ENCODE measurements around the gene OPHN1. TPM values are rescaled to one million over a fixed set of nuclear protein-coding genes. Genes with fewer than 3 reads are reported as not detected.
A peak's percentile ranks its signal among the peaks of the same experiment; 100 is the strongest.

OPHN1 gene
- total RNA-seq, 1 experiment from 2014 or later, result 4.0 TPM

DNA sequence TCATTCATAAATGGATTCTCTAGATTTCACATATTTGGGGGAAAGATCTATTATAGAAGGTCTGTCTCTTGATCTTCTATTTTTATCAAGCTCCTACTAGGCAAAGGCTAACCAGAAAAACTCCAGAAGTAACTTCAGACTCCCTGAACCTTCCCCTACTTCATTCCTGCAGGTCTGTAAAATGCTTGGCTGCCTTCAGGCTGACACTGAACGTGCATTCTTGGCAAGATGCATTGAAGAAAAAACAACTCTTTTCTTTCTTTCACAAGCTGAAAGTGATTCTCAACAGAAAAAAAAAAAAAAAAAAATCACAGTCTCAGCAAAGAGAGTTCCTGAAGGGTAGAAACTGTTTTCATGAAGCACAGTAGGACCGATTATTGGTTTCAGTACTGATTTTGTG, 12.7 kb downstream of the OPHN1 start:
- H3K4me1 Mint-ChIP-seq (ENCODE audit: insufficient read depth, unreplicated experiment), result no peaks in the 10 kb centered on the region
- H3K36me3 Mint-ChIP-seq (ENCODE audit: insufficient read depth, unreplicated experiment), result peaks cover 6% of the 10 kb centered on the region
- BruUV-seq (replicated peaks), result no TSS peak
- H3K27me3 Mint-ChIP-seq (ENCODE audit: insufficient read depth, unreplicated experiment), result peaks cover 59% of the 10 kb centered on the region
- no peak for DNase-seq (ENCODE audit: unreplicated experiment)
- TF ChIP-seq, protein P1, sequence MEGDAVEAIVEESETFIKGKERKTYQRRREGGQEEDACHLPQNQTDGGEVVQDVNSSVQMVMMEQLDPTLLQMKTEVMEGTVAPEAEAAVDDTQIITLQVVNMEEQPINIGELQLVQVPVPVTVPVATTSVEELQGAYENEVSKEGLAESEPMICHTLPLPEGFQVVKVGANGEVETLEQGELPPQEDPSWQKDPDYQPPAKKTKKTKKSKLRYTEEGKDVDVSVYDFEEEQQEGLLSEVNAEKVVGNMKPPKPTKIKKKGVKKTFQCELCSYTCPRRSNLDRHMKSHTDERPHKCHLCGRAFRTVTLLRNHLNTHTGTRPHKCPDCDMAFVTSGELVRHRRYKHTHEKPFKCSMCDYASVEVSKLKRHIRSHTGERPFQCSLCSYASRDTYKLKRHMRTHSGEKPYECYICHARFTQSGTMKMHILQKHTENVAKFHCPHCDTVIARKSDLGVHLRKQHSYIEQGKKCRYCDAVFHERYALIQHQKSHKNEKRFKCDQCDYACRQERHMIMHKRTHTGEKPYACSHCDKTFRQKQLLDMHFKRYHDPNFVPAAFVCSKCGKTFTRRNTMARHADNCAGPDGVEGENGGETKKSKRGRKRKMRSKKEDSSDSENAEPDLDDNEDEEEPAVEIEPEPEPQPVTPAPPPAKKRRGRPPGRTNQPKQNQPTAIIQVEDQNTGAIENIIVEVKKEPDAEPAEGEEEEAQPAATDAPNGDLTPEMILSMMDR (IDR thresholded peaks at IDR 0.05; ENCODE audit: unreplicated experiment), result no peak
- no peaks in the 10 kb centered on the region for H3K9me3 Mint-ChIP-seq (ENCODE audit: unreplicated experiment)
- intact Hi-C loops (cut with micrococcal nuclease), result no loop called here
- H3K4me3 Mint-ChIP-seq (ENCODE audit: unreplicated experiment), result no peak overlapping the region
- CTCF ChIA-PET, result interaction anchor here (0.6 kb wide), 1 partner anchor 150 kb away, joined by 3 read pairs; no protein-coding TSS in a partner anchor
- POLR2A ChIA-PET, result interaction anchor here (1.0 to 1.2 kb wide), 3 partner anchors 11 to 745 kb away, joined by 3 read pairs; partner anchors contain the start of genes OPHN1 and PJA1
- H3K27ac Mint-ChIP-seq (ENCODE audit: low read depth, unreplicated experiment), result no peak overlapping the region

DNA sequence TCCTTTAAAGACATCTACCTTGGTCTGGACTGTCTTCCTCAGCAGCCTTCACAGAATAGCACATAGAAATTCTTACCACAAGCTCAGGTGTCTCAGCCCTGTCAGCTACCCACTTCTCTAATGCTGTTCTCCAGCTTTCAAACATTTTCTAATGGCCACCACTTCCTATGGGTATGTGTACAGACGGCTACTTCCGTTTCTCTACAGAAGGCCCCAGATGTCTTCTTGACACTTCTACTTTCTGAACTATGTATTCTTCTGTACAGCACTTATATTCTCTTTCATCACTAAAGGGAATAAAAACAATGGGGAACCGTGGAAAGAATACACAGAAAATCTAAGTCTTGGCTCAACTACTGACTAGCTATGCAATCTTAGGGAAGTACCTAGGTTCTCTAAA, 13.3 kb downstream of the OPHN1 start:
- TF ChIP-seq, protein P1 (IDR thresholded peaks at IDR 0.05; ENCODE audit: unreplicated experiment), result no peak
- Mint-ChIP-seq H3K9me3 (ENCODE audit: unreplicated experiment) (no peaks in the 10 kb centered on the region), H3K27ac (ENCODE audit: low read depth, unreplicated experiment) (no peak overlapping the region), H3K4me1 (ENCODE audit: insufficient read depth, unreplicated experiment) (peaks cover 3% of the 10 kb centered on the region), H3K4me3 (ENCODE audit: unreplicated experiment) (no peak overlapping the region), H3K36me3 (ENCODE audit: insufficient read depth, unreplicated experiment) (peaks cover 6% of the 10 kb centered on the region), H3K27me3 (ENCODE audit: insufficient read depth, unreplicated experiment) (peaks cover 59% of the 10 kb centered on the region)
- ChIA-PET CTCF (interaction anchor here (0.5 to 0.6 kb wide), 3 partner anchors 42 to 834 kb away, joined by 3 read pairs; no protein-coding TSS in a partner anchor), POLR2A (interaction anchor here (1.0 to 1.2 kb wide), 3 partner anchors 12 to 746 kb away, joined by 3 read pairs; partner anchors contain the start of genes OPHN1 and PJA1)
- intact Hi-C loops (cut with micrococcal nuclease), result no loop called here
- DNase-seq (ENCODE audit: unreplicated experiment), result no peak
- no TSS peak for BruUV-seq (replicated peaks)

DNA sequence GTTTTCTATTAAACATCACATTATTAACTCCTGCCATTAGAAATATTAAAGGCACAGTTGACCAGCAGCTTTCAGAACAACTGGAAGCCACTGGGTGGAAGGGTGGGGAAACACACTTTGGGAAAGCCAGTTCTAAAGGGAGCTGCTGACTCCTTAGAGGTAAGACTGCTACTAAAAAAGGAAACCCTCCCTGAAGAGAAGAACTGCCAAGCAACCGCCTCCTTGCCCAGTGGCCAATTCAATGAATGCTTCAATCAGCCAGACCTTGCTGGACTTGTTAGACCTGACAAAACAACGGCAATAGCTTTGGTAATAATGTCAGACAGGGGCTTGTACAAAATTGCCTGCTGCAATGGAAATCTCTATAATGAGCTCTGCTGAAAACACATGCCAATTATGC, 15.6 kb downstream of the OPHN1 start:
- no TSS peak for BruUV-seq (replicated peaks)
- Mint-ChIP-seq H3K9me3 (ENCODE audit: unreplicated experiment) (no peaks in the 10 kb centered on the region), H3K27ac (ENCODE audit: low read depth, unreplicated experiment) (no peak overlapping the region), H3K4me3 (ENCODE audit: unreplicated experiment) (no peak overlapping the region), H3K4me1 (ENCODE audit: insufficient read depth, unreplicated experiment) (peaks cover 5% of the 10 kb centered on the region), H3K27me3 (ENCODE audit: insufficient read depth, unreplicated experiment) (peaks cover 45% of the 10 kb centered on the region), H3K36me3 (ENCODE audit: insufficient read depth, unreplicated experiment) (no peaks in the 10 kb centered on the region)
- TF ChIP-seq, protein P1 (IDR thresholded peaks at IDR 0.05; ENCODE audit: unreplicated experiment), result no peak
- ChIA-PET CTCF (interaction anchor here (0.6 kb wide), 1 partner anchor 49 kb away, joined by 6 read pairs; no protein-coding TSS in a partner anchor), POLR2A (interaction anchor here (0.6 to 1.6 kb wide), 4 partner anchors 15 to 346 kb away, joined by 3 to 5 read pairs (median 3); partner anchors contain the start of gene OPHN1)
- intact Hi-C loops (cut with micrococcal nuclease), result no loop called here
- DNase-seq (ENCODE audit: unreplicated experiment), result no peak

GRCh38 chrX:68416592-68416991, 16.7 kb downstream of the OPHN1 start:
- Mint-ChIP-seq H3K4me3 (ENCODE audit: unreplicated experiment) (no peak overlapping the region), H3K9me3 (ENCODE audit: unreplicated experiment) (no peaks in the 10 kb centered on the region), H3K27me3 (ENCODE audit: insufficient read depth, unreplicated experiment) (peaks cover 37% of the 10 kb centered on the region), H3K27ac (ENCODE audit: low read depth, unreplicated experiment) (no peak overlapping the region), H3K4me1 (ENCODE audit: insufficient read depth, unreplicated experiment) (peaks cover 5% of the 10 kb centered on the region), H3K36me3 (ENCODE audit: insufficient read depth, unreplicated experiment) (no peaks in the 10 kb centered on the region)
- TF ChIP-seq, protein P1 (IDR thresholded peaks at IDR 0.05; ENCODE audit: unreplicated experiment), result no peak
- intact Hi-C loops (cut with micrococcal nuclease), result no loop called here
- POLR2A ChIA-PET, result interaction anchor here (1.6 kb wide), 1 partner anchor 20 kb away, joined by 3 read pairs; no protein-coding TSS in a partner anchor
- BruUV-seq (replicated peaks), result no TSS peak
- DNase-seq (ENCODE audit: unreplicated experiment), result peak; percentile 61
- CTCF ChIA-PET, result interaction anchor here (1.5 kb wide), 1 partner anchor 220 kb away, joined by 5 read pairs; no protein-coding TSS in a partner anchor
